Fibroblast of the conjunctiva (primary cell): Measurements from ENCODE around the gene UBN1.

Source experiments
- DNase-seq: peaks from one replicate; pipeline ENCODE4 v3.0.0-alpha.2; 2010; ENCODE audit warnings: low read depth

UBN1 gene

GRCh38 chr16:4931381-4931780 is 84.1 kb downstream of the UBN1 start:
- no peak for DNase-seq
